Measurements from ENCODE around the gene DLX1. TPM values are rescaled to one million over a fixed set of nuclear protein-coding genes. Genes with fewer than 3 reads are reported as not detected.

Gene DLX1
- total RNA-seq, 1 experiment from 2014 or later = 3.5 TPM

DNA sequence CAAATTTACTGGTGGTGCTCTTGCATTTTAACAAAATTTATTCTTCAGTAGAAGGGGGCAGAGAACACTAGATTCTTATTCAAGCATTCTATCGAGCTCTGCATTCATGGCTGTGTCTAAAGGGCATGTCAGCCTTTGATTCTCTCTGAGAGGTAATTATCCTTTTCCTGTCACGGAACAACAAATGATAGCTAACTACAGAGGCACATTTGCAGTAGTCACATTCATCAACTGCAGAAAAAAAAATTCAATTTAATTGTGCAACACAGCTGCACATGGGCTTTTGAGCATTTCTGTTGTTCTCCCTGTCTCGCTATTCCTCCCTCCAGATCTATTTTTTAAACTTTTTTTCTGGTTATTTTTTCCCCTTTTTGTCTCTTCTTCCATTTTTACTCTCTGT, 13.0 kb upstream of the DLX1 start:
- Histone ChIP-seq H3K4me3 (ENCODE audit: low read depth in 2 of 2, low read length in 2 of 2) (no peak overlapping the region), H3K36me3 (ENCODE audit: control insufficient read depth, insufficient read depth, low read length) (no peaks in the 10 kb centered on the region; the same call in 1 of the 2 replicates), H3K9me3 (ENCODE audit: control insufficient read depth, insufficient read depth, low read depth, low read length) (no peaks in the 10 kb centered on the region), H3K4me1 (ENCODE audit: control insufficient read depth, insufficient read depth, low read length) (no peaks in the 10 kb centered on the region), H3K27me3 (ENCODE audit: control insufficient read depth, insufficient read depth, low read length) (no peaks in the 10 kb centered on the region), H3K27ac (ENCODE audit: low read length) (no peak overlapping the region)
- BruUV-seq (replicated peaks) = no TSS peak
- DNase-seq (ENCODE audit: low read depth, low spot score) (no peak), ATAC-seq (no peak)
- ChIA-PET POLR2A (interaction anchor here (0.6 kb wide), 1 partner anchor 15 kb away, joined by 3 read pairs; no protein-coding TSS in a partner anchor), CTCF (no interaction called here)
- no peak for TF ChIP-seq POLR2AphosphoS5 (IDR thresholded peaks at IDR 0.05; ENCODE audit: low read depth, low read length)
- in situ Hi-C loops (cut with HindIII; ENCODE audit: low pct_unique_long_range_greater_than_20kb, low sequenced_read_pairs) (no loop called here), intact Hi-C loops (cut with micrococcal nuclease; ENCODE audit: unreplicated experiment) (no loop called here)

DNA sequence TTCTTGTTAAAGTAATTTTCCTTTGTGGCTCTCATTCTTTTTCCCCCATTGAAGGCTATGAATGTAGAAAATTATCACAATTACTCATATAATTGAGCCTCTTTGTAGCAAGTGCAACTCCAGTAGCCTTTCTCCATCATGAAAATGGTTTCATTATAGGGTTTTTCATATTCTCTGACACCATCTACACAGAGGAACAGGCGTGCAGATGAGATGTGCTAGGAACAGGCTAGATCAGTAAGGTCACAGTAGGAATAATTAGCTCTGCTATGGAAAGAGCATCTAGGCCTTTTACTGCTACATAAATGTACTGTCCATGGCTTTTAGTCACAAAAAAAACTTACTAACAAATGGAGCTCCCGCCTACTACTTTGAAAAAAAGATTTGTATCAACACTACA, 12.6 kb upstream of the DLX1 start:
- no TSS peak for BruUV-seq (replicated peaks)
- Histone ChIP-seq H3K27me3 (ENCODE audit: control insufficient read depth, insufficient read depth, low read length) (no peaks in the 10 kb centered on the region), H3K4me3 (ENCODE audit: low read depth in 2 of 2, low read length in 2 of 2) (no peak overlapping the region), H3K9me3 (ENCODE audit: control insufficient read depth, insufficient read depth, low read depth, low read length) (no peaks in the 10 kb centered on the region), H3K27ac (ENCODE audit: low read length) (no peak overlapping the region), H3K36me3 (ENCODE audit: control insufficient read depth, insufficient read depth, low read length) (no peaks in the 10 kb centered on the region; the same call in 1 of the 2 replicates), H3K4me1 (ENCODE audit: control insufficient read depth, insufficient read depth, low read length) (no peaks in the 10 kb centered on the region)
- ATAC-seq (no peak), DNase-seq (ENCODE audit: low read depth, low spot score) (no peak)
- CTCF ChIA-PET = no interaction called here
- POLR2A ChIA-PET = interaction anchor here (0.6 kb wide), 1 partner anchor 16 kb away, joined by 3 read pairs; no protein-coding TSS in a partner anchor
- TF ChIP-seq, protein P1, sequence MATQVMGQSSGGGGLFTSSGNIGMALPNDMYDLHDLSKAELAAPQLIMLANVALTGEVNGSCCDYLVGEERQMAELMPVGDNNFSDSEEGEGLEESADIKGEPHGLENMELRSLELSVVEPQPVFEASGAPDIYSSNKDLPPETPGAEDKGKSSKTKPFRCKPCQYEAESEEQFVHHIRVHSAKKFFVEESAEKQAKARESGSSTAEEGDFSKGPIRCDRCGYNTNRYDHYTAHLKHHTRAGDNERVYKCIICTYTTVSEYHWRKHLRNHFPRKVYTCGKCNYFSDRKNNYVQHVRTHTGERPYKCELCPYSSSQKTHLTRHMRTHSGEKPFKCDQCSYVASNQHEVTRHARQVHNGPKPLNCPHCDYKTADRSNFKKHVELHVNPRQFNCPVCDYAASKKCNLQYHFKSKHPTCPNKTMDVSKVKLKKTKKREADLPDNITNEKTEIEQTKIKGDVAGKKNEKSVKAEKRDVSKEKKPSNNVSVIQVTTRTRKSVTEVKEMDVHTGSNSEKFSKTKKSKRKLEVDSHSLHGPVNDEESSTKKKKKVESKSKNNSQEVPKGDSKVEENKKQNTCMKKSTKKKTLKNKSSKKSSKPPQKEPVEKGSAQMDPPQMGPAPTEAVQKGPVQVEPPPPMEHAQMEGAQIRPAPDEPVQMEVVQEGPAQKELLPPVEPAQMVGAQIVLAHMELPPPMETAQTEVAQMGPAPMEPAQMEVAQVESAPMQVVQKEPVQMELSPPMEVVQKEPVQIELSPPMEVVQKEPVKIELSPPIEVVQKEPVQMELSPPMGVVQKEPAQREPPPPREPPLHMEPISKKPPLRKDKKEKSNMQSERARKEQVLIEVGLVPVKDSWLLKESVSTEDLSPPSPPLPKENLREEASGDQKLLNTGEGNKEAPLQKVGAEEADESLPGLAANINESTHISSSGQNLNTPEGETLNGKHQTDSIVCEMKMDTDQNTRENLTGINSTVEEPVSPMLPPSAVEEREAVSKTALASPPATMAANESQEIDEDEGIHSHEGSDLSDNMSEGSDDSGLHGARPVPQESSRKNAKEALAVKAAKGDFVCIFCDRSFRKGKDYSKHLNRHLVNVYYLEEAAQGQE (IDR thresholded peaks at IDR 0.05; ENCODE audit: insufficient read depth in 1 of 2, low read depth in 2 of 2, low read length in 1 of 2) = no peak
- TF ChIP-seq, protein P2, sequence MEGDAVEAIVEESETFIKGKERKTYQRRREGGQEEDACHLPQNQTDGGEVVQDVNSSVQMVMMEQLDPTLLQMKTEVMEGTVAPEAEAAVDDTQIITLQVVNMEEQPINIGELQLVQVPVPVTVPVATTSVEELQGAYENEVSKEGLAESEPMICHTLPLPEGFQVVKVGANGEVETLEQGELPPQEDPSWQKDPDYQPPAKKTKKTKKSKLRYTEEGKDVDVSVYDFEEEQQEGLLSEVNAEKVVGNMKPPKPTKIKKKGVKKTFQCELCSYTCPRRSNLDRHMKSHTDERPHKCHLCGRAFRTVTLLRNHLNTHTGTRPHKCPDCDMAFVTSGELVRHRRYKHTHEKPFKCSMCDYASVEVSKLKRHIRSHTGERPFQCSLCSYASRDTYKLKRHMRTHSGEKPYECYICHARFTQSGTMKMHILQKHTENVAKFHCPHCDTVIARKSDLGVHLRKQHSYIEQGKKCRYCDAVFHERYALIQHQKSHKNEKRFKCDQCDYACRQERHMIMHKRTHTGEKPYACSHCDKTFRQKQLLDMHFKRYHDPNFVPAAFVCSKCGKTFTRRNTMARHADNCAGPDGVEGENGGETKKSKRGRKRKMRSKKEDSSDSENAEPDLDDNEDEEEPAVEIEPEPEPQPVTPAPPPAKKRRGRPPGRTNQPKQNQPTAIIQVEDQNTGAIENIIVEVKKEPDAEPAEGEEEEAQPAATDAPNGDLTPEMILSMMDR (IDR thresholded peaks at IDR 0.05) = no peak
- TF ChIP-seq SIN3A (IDR thresholded peaks at IDR 0.05; ENCODE audit: borderline replicate concordance, insufficient read depth, low read depth, low read length) = no peak
- in situ Hi-C loops (cut with HindIII; ENCODE audit: low pct_unique_long_range_greater_than_20kb, low sequenced_read_pairs) (no loop called here), intact Hi-C loops (cut with micrococcal nuclease; ENCODE audit: unreplicated experiment) (no loop called here)

DNA sequence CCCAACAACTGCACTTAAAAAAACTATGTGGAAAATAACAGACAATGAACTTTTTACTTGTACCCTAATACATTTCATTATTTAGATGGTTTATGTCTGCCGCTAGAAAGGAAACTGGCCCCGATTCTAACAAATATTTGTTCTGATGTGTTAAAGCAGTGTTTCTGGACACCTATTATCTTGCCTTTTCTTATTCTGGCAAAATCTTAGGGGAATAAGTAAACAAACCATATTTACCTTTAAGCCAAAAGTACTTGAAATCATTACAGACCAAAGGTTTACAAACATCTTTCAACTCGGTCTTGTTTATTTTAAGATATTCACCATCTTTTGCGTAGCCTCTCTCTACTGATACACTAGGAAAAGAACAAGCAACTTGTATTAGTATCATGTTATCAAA, 11.8 kb upstream of the DLX1 start:
- no peaks in the 10 kb centered on the region for H3K4me1 ChIP-seq (ENCODE audit: control insufficient read depth, insufficient read depth, low read length)
- H3K9me3 ChIP-seq (ENCODE audit: control insufficient read depth, insufficient read depth, low read depth, low read length) = no peaks in the 10 kb centered on the region
- no peak for DNase-seq (ENCODE audit: low read depth, low spot score)
- BruUV-seq (replicated peaks) = no TSS peak
- no peaks in the 10 kb centered on the region for H3K27me3 ChIP-seq (ENCODE audit: control insufficient read depth, insufficient read depth, low read length)
- ChIA-PET CTCF (no interaction called here), POLR2A (no interaction called here)
- H3K36me3 ChIP-seq (ENCODE audit: control insufficient read depth, insufficient read depth, low read length) = no peaks in the 10 kb centered on the region; the same call in 1 of the 2 replicates
- H3K27ac ChIP-seq (ENCODE audit: low read length) = no peak overlapping the region
- TF ChIP-seq, protein P1 (IDR thresholded peaks at IDR 0.05; ENCODE audit: insufficient read depth in 1 of 2, low read depth in 2 of 2, low read length in 1 of 2) = no peak
- TF ChIP-seq SIN3A (IDR thresholded peaks at IDR 0.05; ENCODE audit: borderline replicate concordance, insufficient read depth, low read depth, low read length) (no peak), TCF7L2 (IDR thresholded peaks at IDR 0.05; ENCODE audit: low read depth, low read length) (no peak), POLR2AphosphoS5 (IDR thresholded peaks at IDR 0.05; ENCODE audit: low read depth, low read length) (no peak)
- TF ChIP-seq, protein P2 (IDR thresholded peaks at IDR 0.05) = no peak
- no peak overlapping the region for H3K4me3 ChIP-seq (ENCODE audit: low read depth in 2 of 2, low read length in 2 of 2)
- in situ Hi-C loops (cut with HindIII; ENCODE audit: low pct_unique_long_range_greater_than_20kb, low sequenced_read_pairs) = no loop called here
- no peak for ATAC-seq
- intact Hi-C loops (cut with micrococcal nuclease; ENCODE audit: unreplicated experiment) = no loop called here

Data from Panc1 (cell line).